Neural progenitor cell (in vitro differentiated cells): ENCODE data around the gene TAPT1.

Experiments used
- CTCF ChIP-seq: fragments of 200-600 bp; sonication (generic); IDR thresholded peaks from 2 replicates; pipeline ENCODE4 v1.5.1; 2017; ENCODE audit warnings: antibody characterized with exemption, mild to moderate bottlenecking
- EZH2 ChIP-seq: fragments of 200-600 bp; sonication (generic); IDR thresholded peaks from 2 replicates; pipeline ENCODE4 v1.6.1; 2017; ENCODE audit warnings: antibody characterized with exemption, mild to moderate bottlenecking, moderate library complexity
- EZH2phosphoT487 ChIP-seq: fragments of 200-600 bp; sonication (generic); IDR thresholded peaks from 2 replicates; pipeline ENCODE4 v1.6.1; 2017; ENCODE audit warnings: antibody characterized with exemption

- TF ChIP-seq CTCF (no peak), EZH2 (no peak), EZH2phosphoT487 (no peak)
Observed at GRCh38 chr4:16225167-16225862, 956 bp downstream of the TAPT1 start.
